Measurements from ENCODE around the gene EPHA7. TPM values are rescaled to one million over a fixed set of nuclear protein-coding genes. Genes with fewer than 3 reads are reported as not detected.

Gene EPHA7
- total RNA-seq, 6 experiments from 2014 or later, result 0.03 TPM; not detected in 5

DNA sequence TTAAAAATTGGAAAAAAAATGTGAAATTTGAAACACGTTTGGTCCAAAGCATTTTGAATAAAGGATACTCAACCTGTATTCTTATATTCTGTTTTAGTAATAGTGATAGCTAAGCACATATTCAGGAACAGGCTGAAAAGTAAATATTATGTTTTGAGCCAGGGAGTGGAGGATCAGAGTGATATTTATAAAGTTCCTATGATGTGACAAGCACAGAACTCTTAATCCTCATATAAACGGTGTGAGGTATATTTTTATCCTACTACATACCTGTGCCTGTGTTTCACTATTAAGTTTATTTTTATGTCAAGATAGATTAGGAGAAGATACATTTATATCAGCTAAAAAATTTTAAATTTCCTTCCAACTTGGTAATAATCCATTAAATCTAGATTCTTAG lies 225.5 kb downstream of the EPHA7 start:
- Mint-ChIP-seq H3K27ac (no peak overlapping the region), H3K27me3 (ENCODE audit: insufficient read depth) (no peaks in the 10 kb centered on the region), H3K4me3 (no peak overlapping the region), H3K9me3 (peaks cover 57% of the 10 kb centered on the region), H3K36me3 (ENCODE audit: low read depth) (0 out of 2 replicates have a peak, but pooled peaks cover 4% of the 10 kb centered on the region), H3K4me1 (ENCODE audit: low read depth) (no peaks in the 10 kb centered on the region)
- no peak for DNase-seq
- TF ChIP-seq, protein P1, sequence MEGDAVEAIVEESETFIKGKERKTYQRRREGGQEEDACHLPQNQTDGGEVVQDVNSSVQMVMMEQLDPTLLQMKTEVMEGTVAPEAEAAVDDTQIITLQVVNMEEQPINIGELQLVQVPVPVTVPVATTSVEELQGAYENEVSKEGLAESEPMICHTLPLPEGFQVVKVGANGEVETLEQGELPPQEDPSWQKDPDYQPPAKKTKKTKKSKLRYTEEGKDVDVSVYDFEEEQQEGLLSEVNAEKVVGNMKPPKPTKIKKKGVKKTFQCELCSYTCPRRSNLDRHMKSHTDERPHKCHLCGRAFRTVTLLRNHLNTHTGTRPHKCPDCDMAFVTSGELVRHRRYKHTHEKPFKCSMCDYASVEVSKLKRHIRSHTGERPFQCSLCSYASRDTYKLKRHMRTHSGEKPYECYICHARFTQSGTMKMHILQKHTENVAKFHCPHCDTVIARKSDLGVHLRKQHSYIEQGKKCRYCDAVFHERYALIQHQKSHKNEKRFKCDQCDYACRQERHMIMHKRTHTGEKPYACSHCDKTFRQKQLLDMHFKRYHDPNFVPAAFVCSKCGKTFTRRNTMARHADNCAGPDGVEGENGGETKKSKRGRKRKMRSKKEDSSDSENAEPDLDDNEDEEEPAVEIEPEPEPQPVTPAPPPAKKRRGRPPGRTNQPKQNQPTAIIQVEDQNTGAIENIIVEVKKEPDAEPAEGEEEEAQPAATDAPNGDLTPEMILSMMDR (IDR thresholded peaks at IDR 0.05), result no peak
